A204.1 (cell line): ENCODE results near the gene DSCAML1.

ENCODE experiments used
- FAIRE-seq: peaks from 2 replicates; lab custom pipeline; 2012; peaks lifted over from hg19 to GRCh38; lab: Jason Lieb, UNC

The DSCAML1 gene

DNA sequence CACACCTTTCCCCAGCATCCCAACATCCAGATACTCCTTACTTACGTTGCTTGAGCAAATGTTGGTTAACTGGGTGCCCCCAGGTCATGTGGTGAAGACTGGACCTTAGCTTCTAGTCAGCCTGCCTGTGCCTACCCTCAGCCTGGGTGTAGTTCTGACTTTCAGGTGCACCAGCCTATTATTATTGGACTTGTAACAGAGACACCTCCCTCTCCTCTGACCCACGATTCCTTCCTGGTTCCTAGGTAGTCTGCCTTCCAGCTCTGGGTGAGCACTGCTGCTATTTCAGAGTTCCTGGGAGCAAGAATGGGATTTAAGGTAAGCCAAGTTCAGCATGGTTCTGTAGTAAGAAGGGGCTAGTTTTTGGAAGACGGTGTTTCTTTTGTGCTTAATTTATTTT is 138.2 kb downstream of the DSCAML1 start:
- FAIRE-seq, result no peak

DNA sequence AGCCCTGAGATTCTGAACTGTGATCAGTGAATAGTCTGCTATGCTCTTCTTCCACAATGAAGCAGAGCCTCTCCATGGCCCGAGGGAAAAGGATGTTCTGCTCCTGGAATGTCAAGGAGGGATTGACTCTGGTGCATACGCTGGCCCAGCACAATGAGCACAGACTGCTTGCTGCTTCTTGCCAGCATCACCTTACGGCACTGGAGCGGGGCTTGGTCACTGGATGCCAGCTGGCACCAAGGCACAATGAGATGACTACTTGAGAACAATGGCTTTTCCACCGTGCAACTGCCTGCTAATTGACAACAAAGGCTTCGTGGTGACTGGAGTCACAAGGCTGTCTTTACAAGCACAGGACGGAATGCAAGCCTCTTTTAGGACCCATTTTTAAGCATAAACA is 139.2 kb downstream of the DSCAML1 start:
- no peak for FAIRE-seq

DNA sequence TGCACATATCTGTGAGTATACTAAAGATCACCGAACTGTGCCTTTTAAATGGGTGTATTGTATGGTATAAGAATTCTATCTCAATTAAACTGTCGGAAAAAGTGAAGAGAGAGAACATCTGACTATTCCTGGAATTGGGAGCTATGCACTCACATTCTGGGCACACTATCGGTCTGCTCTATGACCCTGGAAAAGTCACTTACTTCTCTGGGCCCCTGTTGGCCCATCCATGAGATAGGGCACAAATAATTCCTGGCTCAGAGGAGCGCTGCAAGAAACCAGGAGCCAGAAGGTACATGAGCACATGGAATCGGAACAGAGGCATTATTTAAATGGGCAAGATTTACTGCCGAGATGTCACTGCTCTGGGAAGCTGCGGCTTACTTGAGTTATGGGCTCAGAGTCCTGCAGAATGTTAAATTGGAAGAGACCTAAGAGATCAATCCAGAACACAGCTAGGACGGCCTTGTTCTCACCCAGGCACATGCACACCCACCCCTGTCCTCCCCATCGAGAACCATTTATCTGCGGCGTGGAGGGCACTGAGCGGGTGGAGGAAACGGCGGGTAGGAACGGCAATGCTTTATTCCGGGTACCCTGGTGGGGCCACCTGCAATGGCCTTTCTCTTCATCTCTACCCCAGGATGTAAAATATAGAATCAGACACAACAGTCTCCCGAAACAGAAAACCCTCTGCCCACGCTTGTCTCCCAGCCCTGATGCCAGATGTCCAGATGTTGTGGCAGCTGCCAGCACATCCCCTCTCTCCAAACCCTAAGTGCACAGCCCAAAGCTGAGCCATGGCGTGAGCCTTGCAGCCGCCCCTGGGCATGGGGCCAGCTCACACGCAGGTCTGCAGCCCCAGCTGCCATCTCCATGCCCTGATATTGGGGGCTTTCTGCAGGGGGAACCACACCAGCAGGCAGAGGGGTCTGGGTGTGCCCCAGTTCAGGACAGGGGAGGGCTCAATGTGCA is 142.4 kb downstream of the DSCAML1 start:
- FAIRE-seq, result no peak

DNA sequence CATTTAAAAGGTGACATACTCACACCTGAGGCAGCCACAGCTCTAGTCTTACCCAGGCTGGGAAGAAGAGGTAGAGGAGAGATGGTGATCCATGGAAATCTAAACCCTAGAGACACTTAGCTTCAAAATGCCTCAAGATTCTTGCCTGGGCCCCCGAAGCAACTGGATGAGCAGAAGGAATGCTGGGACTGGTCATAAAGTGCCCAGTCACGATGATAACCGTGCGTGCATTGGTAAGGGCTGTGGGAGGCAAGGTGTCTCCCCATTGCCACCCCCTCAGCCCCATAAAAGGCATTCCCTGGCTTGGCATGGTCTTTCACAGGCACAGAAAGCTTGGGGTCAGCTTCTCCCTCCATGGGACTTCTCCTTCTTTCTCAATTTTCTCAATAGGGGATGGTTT is 144.5 kb downstream of the DSCAML1 start:
- FAIRE-seq, result no peak

DNA sequence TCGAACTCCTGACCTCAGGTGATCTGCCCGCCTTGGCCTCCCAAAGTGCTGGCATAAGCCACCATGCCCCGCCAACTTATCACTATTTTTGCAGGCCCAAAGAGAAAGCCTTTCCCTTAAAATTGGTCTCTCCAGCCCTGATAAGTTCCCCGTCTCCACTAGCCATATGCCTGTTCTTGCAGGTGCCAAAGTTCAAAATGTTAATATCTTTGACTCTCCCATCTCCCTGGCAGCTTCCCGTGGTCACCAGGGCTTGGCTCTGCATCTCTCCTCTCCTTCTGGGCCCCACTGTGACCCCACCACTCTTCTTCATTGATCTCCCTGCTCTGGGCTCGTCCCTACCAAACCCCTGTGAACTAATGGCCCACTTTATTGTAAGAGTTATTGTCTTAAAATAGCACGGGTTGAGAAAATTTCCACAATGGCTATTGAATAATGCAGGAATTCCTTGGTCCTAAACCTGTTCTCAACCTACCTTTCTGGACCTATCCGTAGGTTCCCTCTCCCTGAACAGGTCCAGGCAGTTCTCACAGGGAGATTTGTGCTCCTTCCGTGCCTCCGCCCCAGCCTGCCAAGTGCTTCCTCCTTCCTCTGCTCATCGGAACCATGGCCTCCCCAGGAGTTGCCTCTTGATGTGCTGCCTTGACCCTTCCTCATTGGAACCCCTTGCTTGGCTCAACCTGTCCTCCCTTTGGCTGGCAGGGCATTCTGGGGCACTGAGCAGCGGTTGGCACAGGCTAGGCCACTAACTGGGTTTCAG is 147.5 kb downstream of the DSCAML1 start:
- FAIRE-seq, result no peak

DNA sequence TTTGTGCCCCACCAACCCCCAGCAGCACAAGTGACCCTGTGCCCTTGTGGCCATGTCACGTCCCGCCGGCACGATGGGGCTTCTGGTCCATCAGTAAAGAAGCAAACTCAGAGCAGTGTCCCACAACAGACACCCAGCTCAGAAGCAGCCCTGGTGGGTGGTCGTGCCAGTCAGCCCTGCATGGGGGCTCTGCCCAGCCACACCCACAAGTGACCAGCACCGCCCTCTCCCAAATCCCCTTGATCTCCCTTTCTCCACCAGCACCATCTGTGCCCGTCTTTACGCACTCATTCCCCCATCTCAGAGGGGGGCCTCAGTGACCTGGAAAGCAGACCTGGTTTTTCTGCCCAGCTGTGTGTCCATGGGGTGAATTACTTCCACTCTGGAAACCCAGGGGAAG is 149.1 kb downstream of the DSCAML1 start:
- FAIRE-seq, result no peak

DNA sequence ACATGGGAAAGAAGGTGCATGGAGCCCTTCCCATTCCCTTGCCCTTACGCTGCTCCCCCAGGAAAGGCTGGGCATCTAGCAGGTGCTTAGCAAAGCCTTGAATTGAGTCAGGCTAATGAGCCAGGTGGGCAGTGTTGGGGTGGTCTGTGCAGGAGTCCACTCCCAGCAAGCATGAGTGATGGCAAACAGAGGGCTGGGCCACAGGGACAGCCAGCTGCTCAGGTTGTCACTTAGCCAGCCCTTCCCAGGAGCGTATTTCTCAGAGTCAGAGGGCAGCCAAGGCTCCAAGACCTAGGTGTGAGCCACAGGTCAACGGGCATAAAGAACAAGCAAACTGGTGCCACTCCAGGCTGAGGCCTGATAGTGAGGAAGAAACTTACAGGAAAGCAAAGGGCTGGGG is 149.8 kb downstream of the DSCAML1 start:
- no peak for FAIRE-seq

DNA sequence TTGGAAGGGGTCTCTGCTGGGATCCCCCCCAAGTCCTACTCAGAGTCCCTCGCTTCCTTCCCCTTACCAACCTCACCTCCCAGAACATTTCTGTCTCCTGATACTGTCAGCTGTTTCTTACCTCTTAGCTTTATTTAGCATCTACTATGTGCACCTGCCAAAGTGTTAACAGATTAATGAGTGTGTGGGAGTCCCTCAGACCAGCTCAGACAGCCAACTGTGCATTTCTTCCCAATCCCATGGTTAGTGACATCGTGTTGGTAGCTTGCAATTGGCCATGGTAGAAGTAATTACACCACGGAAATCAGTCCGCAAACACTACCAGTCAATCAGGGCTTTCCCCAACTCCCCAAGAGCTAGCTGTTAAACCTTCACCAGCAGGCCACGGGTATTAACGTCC is 150.6 kb downstream of the DSCAML1 start:
- no peak for FAIRE-seq

DNA sequence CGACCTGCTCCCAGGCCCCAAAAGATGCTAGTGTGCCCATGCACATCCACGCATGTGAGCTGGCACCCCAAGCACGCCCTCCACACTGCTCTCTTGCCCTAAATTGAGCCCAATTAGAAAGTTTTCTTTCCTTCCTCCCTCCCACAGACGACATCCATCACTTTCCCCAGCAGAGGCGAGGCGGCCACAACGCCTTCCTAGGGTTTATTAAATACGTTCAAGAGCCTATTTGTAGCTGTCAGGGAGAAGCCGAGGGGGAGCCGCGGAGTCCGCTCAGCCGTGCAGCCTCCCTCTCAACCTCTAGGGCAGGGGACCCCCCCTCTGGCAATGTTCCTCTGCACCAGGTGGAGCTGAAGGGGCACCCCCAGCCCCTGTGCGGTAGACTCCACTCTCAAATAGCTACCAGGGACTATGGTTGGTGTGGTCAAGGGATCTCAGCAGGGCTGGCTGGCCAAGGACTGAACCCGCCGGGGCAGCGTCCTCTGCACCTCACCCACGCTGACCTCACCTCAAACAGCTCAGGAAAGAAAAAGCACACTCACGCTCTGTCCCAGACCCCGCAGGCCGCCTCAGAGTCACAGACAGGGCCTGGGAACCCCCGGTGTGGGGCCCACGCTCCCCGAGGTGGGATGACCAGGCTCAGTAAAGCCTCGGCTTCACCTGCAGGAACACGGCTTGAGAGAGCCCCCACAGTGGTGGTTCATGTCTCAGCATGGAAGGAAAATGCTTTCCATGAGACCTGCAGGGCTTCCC is 152.4 kb downstream of the DSCAML1 start:
- no peak for FAIRE-seq

DNA sequence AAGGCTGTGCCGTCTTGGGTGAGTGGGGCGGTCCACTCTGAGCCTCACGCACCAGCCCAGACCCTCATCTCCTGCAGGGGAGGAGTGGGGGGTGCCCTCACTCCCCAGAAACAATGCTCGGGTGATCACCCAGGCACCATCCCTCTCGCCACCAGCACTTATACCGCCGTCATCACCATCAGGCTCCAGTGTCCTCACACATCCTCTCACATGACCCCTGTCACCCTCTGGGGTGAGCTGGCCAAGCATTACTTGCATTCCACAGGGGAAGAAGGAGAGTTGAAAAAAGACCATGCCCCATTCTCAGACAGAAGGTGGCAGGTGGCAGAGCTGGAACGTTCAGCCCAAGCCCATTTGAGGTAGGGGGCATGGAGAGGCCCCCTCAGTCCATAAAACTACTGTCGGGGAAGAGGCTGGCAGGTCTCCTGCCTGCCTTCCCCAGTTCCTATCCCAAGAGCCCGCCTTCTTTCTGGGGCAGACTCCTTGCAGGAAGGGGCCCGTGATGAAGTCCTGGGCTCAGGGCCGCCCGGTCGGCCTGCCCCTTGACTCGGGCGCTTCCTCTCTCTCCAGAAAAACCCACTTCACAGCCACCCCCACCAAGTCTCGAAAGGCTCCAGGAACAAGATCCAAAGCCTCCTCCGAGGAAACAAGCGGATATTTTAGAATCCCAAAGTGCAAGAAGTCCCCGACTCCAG is 153.3 kb downstream of the DSCAML1 start:
- no peak for FAIRE-seq

DNA sequence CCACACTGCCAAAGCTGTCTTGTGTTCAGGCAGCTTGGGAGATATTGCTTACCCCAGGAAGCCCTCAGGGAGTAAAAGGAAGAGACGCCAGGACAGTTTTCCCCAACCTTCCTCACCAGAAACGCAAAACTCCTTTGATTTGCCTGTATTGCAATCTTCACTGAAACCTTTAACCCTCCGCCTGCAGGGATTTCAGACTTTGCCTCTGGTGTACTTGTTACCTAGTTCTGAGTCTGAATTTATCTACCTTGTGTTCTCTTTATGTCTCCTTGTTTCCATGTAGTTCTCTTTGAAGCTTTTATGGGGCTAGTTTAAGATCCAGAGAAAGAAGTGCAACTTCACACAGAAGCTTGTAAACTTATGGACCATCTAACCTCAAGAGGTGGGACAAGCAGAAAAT is 154.2 kb downstream of the DSCAML1 start:
- no peak for FAIRE-seq

DNA sequence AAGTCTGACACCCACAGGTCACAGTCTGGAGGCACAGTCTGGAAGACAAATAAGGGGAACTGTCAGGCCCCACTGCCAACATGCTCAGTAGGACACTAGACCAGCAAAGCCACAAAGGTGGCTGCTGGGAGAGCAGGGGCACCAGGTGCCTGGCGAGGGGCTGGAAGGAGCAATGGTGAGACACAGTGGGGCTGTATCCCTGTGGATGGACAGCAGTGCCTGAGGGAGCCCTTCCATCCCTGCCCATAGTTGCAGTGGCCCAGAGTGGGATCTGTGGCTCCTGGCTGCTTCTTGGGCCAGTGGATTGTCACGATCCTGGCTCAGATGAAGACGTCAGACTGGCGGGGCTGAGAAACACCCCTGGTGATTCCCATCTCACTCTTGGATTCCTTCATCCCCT is 154.6 kb downstream of the DSCAML1 start:
- no peak for FAIRE-seq

DNA sequence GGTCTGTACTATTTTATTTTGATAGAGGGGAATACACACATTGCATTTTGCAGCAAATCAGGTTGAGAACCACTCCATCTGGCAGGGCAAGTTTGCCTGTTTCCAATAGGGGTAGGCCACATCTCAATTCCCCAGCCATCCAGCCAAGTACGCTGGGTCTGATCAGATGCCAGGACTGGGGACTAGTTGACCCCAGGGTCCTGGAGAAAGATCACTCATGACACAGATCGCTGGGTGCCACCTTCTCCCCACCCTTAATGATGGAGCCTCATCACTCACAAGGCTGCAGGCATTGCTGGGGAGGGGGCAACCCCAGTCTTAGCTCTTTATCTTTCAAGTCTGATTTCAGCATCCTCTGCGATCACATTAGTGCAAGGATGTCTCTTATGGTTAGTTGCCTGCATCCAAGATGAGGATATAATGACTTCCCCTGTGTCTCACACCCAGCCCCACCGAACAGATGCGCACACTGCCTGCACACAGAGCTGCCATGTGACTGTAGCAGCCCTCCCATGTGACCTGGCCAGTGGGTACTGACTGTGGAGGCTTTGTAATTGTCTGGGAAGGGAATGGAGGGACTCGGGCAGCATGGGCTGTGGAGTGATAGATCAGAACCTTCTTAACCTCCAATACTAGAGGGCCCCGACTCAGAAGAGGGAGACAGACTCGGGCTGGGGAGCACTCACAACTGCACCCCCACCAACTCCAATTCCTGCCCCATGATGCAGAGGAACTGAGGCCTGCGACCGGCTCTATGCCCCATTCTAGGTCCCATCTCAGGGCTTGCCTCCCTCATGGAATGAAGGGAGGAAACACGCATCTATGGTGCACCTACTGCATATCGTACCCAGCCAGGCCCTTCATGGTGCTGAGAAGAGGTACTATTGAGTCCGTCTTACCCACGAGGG is 155.8 kb downstream of the DSCAML1 start:
- FAIRE-seq, result no peak

DNA sequence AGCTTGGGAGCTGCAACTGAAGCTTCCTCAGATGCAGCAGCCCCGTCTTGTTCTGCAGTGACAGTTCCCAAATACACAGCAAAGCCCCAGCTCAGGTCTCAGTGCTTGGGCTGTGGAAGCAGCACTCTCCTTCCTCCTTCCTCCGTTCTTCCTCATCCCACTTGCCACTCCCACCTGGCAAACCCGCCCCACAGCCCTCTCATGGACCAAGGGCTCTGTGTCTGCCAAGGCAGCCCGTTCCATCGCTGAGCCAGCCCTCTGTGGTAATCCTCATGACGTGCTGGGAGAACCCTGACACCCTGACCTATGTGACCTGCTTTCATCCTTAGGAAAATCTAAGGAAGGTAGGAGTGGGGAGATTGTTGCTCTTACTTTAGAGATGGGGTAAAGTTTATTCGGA is 157.0 kb downstream of the DSCAML1 start:
- FAIRE-seq, result no peak

DNA sequence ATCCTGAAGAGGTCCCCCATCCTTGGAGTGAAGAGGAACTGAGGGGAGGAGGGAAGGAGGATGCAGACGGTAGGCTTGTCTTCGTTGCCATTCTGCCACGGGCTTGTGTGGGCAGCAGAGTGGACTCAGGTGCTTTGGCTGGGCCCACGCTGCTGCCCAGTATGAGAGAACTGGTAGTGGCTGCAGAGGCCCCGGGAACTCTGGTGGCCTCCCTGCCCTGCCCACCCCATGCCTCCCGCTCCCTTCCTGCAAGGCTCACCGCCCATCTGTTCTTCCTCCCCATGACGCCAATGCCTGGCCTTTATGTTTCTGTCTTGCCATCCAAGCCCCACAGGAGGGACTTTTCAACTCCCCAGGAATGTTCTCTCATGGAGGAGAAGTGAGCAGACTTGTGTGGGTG is 157.4 kb downstream of the DSCAML1 start:
- no peak for FAIRE-seq

DNA sequence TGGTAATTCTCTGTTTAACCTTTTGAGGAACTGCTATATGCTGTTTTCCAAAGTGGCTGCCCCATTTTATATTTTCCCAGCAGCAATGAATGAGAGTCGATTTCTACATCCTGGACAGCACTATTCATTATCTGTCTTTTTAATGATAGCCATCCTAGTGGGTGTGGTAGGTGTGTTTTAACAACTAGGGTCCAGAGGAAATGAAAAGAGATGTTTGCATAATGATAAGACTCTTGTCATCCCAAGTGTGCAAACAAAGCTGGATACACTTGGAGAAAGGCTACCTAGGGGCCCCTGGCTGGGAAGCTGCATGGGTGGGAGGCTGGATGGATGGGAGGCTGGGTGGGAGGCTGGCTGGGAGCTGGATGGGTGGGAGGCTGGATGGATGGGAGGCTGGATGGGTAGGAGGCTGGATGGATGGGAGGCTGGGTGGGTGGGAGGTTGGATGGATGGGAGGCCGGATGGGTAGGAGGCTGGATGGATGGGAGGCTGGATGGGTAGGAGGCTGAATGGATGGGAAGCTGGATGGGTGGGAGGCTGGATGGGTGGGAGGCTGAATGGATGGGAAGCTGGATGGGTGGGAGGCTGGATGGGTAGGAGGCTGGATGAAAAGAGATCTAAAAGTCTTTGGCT is 158.0 kb downstream of the DSCAML1 start:
- no peak for FAIRE-seq

DNA sequence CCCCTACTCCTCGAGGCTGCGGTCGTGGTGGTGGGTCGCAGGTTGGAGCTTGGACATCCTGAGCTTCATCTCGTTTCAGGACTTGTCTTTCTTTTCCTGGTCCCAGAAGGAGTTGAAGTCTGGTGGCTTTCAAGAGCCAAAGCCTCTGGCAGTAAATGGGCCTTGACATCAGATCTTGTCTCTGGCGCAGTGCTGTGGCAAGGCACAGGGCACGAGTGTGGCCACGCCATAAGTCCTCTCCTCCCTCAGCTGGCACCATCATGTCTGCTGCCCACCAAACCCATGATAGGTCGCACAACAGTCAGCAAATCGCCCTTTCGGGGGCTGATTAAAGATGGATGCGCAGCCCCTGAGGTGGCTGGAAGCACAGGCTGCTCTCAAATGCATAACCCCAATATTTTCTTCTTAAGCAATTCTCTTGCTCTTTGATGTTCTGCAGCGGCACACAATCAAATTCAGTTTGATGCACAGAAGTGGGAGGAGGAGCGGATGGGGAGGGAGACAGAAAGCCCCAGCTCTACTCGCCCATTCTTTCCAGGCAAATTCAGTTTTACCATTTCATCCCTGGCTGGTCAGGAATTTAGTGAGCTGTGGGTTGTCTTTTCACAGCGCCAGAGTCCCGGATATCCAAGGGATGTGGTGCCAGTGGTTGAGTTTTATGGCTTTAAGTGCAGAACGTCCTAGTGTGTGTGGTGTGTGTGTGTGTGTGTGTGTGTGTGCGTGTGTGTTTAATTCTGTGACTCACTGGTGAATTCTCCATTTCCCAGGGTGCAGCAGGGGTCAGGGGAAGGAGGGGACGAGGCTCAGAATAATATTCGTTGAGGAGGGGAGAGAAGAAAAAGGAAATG is 162.0 kb downstream of the DSCAML1 start:
- no peak for FAIRE-seq

DNA sequence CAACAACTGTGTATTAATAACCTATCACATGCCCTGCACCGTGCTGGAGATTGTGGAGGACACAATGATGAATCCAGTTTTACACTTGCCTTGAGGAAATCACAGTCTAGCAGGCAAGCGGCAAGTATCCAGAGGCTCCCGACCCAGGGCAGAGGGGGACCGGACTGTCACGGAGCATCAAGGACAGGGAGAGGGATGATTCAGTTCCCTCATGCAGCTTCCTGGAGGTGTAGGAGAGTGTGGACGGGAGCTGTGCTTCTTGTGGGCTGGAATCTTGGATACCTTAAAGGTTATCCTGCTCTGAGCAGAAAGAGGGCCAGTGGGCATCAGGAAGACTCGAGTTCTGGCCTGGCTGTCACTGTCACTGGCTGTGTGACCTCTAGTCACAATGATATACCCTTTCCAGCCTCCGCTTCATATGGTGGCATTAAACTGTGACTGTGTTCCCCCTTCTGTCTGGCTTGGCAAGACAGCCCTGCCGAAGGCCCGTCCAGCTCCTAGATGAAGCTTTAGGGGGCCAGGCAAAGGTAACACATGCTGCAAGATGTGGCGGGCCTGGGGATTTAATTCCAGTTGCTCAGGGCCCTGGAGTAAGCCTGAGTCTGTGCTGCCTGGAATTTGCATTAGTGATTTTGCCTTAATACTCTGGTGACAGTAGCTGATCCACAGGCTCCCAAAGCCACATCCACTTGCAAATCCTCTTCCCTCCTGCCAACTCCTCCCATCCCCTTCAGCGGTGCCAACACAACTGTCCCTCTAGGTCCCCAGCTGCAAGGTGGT is 162.8 kb downstream of the DSCAML1 start:
- no peak for FAIRE-seq
